Common myeloid progenitor, CD34-positive (primary cell): ENCODE measurements around the gene MYL10.

Source experiments
- CTCF ChIA-PET: fragments of 350-600 bp; sonication (Branson Sonifier 250); formaldehyde crosslinking; loops from one replicate; lab custom pipeline; 2021; ENCODE audit warnings: antibody characterized with exemption; lab: Charles Lee
- POLR2A ChIA-PET: fragments of 350-600 bp; sonication (Branson Sonifier 250); formaldehyde crosslinking; loops from one replicate; lab custom pipeline; 2021; ENCODE audit warnings: antibody characterized with exemption; lab: Charles Lee
- DNase-seq, 3 donors: peaks; one replicate each; pipeline versions ENCODE4 v3.0.0 to v3.0.0-alpha.2; 2013
- H3K27ac ChIP-seq, 2 experiments: 1 replicate in 1 of 2; 2 replicates in 1 of 2; pipeline ENCODE4 v1.7.0; 2013; ENCODE audit warnings: inconsistent platforms in 2 of 2, low read length in 2 of 2, mild to moderate bottlenecking in 2 of 2, low read depth in 1 of 2, moderate library complexity in 1 of 2; ENCODE audit not compliant: severe bottlenecking in 2 of 2, insufficient read depth in 1 of 2, poor library complexity in 1 of 2
- H3K27me3 ChIP-seq, 5 experiments: replicated peaks in 2 of 5; 1 replicate in 3 of 5; 2 replicates in 2 of 5; pipeline versions ENCODE4 v1.6.1 to v1.7.0; 2013; ENCODE audit warnings: low read length in 4 of 5, mild to moderate bottlenecking in 2 of 5, moderate library complexity in 2 of 5, inconsistent platforms in 1 of 5; ENCODE audit not compliant: insufficient read depth in 5 of 5, control insufficient read depth in 4 of 5
- H3K36me3 ChIP-seq, 4 experiments: 1 replicate in 2 of 4; 2 replicates in 2 of 4; pipeline versions ENCODE4 v1.6.1 to v1.7.0; 2013; ENCODE audit warnings: low read length in 3 of 4, control low read depth in 1 of 4, mild to moderate bottlenecking in 1 of 4; ENCODE audit not compliant: control insufficient read depth in 4 of 4, insufficient read depth in 4 of 4
- H3K4me1 ChIP-seq, 4 experiments: 1 replicate in 3 of 4; 2 replicates in 1 of 4; pipeline versions ENCODE4 v1.6.1 to v1.7.1; 2013; ENCODE audit warnings: low read length in 3 of 4, mild to moderate bottlenecking in 3 of 4, control low read depth in 1 of 4, inconsistent platforms in 1 of 4, moderate library complexity in 1 of 4; ENCODE audit not compliant: control insufficient read depth in 4 of 4, insufficient read depth in 4 of 4; ENCODE audit errors: control extremely low read depth in 1 of 4
- H3K4me3 ChIP-seq, 7 experiments: 1 replicate in 4 of 7; 2 replicates in 3 of 7; pipeline versions ENCODE4 v1.5.1 to v1.7.0; 2013; ENCODE audit warnings: mild to moderate bottlenecking in 7 of 7, low read length in 6 of 7, moderate library complexity in 6 of 7, inconsistent platforms in 2 of 7, low read depth in 2 of 7, control low read depth in 1 of 7; ENCODE audit not compliant: insufficient read depth in 4 of 7, control insufficient read depth in 1 of 7; ENCODE audit errors: extremely low read depth in 1 of 7
- H3K9me3 ChIP-seq, 5 experiments: 1 replicate in 4 of 5; 2 replicates in 1 of 5; pipeline versions ENCODE4 v1.6.1 to v1.7.1; 2013; ENCODE audit warnings: low read length in 4 of 5, mild to moderate bottlenecking in 2 of 5, inconsistent platforms in 1 of 5, low read depth in 1 of 5, moderate library complexity in 1 of 5; ENCODE audit not compliant: control insufficient read depth in 4 of 5, insufficient read depth in 2 of 5; ENCODE audit errors: control extremely low read depth in 1 of 5
- WGBS: methylation state at CpG from one replicate; pipeline ENCODE4 v1.1.5; 2013; ENCODE audit not compliant: insufficient coverage; 5-methylcytosine and 5-hydroxymethylcytosine counted together

Gene MYL10

GRCh38 chr7:101617451-101618206 is 11.5 kb downstream of the MYL10 start:
- Histone ChIP-seq H3K4me1 (peaks cover 0 to 7% (median 0%) of the 10 kb centered on the region in 4 experiments), H3K27me3 (peaks cover 0 to 3% (median 0%) of the 10 kb centered on the region in 5 experiments), H3K36me3 (no peaks in the 10 kb centered on the region), H3K27ac (no peak overlapping the region), H3K4me3 (no peak overlapping the region), H3K9me3 (no peaks in the 10 kb centered on the region)
- 100% methylated on average over 4 of the region's 4 CpGs for WGBS
- no peak for DNase-seq
- CTCF ChIA-PET, result interaction anchor here (1.1 kb wide), 1 partner anchor 627 kb away, joined by 3 read pairs; no protein-coding TSS in a partner anchor
- POLR2A ChIA-PET, result no interaction called here

DNA sequence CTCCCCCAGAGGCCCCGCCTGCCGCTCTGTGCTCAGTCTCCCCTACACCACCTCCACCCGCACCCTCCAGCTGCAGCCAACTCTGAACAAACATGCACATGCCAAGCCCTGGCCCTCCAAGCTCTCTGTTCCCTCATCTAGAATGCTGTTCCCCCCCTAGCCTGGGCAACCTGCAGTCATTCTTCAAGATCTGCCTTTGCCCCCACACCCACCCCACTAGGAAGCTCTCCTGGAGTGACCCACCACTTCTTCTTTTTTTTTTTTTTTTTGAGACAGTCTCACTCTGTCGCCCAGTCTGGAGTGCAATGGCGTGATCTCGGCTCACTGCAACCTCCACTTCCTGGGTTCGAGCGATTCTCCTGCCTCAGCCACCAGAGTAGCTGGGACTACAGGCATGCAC is 13.7 kb downstream of the MYL10 start:
- 100% methylated on average over 3 of the region's 8 CpGs for WGBS
- peaks cover 0 to 2% (median 0%) of the 10 kb centered on the region in 5 experiments for H3K27me3 ChIP-seq
- peaks cover 0 to 7% (median 0%) of the 10 kb centered on the region in 4 experiments for H3K4me1 ChIP-seq
- ChIA-PET CTCF (interaction anchor here (1.3 to 2.6 kb wide), 3 partner anchors 9 to 13 kb away, joined by 4 to 10 read pairs (median 5); no protein-coding TSS in a partner anchor), POLR2A (no interaction called here)
- H3K36me3 ChIP-seq, result no peaks in the 10 kb centered on the region
- H3K9me3 ChIP-seq, result no peaks in the 10 kb centered on the region
- no peak overlapping the region for H3K27ac ChIP-seq
- no peak overlapping the region for H3K4me3 ChIP-seq
- DNase-seq, result peak in 2 of 3 donors; percentile 22 to 28

DNA sequence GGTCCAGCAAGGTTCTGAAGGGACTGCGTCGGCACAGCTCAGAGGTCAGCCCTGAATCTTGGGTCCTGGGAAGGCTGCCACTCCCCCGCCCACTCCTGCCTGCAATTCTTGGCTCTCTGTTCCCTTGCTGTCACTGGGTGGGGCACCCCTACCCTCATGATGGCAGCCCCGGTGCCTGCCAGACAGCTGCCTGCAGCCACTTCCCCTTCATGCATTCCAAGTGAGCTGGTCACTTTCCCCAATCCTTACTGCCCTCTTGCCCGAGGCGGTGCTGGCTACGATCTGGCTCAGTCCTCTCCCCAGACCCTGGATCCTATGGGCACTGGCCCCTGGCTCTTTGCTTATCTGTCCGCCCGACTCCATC is 14.2 kb downstream of the MYL10 start:
- H3K4me1 ChIP-seq, result peaks cover 0 to 7% (median 0%) of the 10 kb centered on the region in 4 experiments
- 80% methylated on average over 8 of the region's 9 CpGs for WGBS
- H3K27me3 ChIP-seq, result peaks cover 0 to 2% (median 0%) of the 10 kb centered on the region in 5 experiments
- POLR2A ChIA-PET, result no interaction called here
- CTCF ChIA-PET, result interaction anchor here (1.3 to 2.6 kb wide), 3 partner anchors 9 to 12 kb away, joined by 4 to 10 read pairs (median 5); no protein-coding TSS in a partner anchor
- H3K9me3 ChIP-seq, result no peaks in the 10 kb centered on the region
- H3K36me3 ChIP-seq, result no peaks in the 10 kb centered on the region
- no peak for DNase-seq
- no peak overlapping the region for H3K27ac ChIP-seq
- no peak overlapping the region for H3K4me3 ChIP-seq

DNA sequence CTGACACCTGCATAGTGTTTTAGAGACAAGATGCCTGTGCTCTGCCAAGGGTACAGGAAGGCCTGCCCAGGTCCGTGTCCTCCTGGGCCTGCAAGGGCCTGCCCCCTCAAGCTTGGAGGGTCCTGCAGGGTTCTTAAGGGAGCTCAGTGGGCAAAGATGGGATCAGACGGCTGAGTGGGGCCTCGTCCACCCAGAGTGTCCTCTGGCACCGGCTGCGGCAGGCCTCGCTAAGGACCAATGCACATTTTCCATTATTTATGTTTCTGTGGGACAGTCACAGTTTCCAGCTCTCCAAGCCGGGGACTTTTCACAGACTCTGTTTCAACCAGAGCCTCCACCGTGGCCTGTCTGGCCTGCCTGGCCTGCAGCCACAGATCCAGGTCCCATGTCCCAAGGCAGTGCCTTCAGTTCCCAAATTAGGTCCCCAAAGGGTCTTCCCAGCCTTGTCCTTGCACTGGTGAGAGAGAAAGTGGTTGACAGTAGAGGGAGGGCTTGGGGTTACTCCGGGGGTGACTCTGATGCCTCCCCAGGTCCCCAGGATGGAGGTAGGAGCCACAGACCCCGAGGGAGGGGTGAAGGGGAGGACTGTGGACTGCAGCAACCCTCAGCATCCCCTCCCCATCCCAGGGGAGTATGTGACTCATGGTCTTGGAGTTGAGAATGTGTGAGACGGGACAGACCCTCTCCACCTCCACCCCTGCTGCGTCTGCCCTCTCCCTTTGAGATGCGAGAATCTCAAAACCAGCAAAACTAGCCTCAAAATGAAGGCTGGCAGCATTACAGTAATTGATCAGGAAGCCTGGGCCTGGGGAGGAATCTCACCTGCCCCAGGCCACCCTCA is 14.8 kb downstream of the MYL10 start:
- POLR2A ChIA-PET, result no interaction called here
- CTCF ChIA-PET, result interaction anchor here (2.6 kb wide), 1 partner anchor 11 kb away, joined by 10 read pairs; no protein-coding TSS in a partner anchor
- no peak overlapping the region for H3K4me3 ChIP-seq
- H3K4me1 ChIP-seq, result peaks cover 0 to 7% (median 0%) of the 10 kb centered on the region in 4 experiments
- 97% methylated on average over 8 of the region's 13 CpGs for WGBS
- H3K27me3 ChIP-seq, result peaks cover 0 to 2% (median 0%) of the 10 kb centered on the region in 5 experiments
- no peak for DNase-seq
- no peaks in the 10 kb centered on the region for H3K36me3 ChIP-seq
- H3K9me3 ChIP-seq, result no peaks in the 10 kb centered on the region
- no peak overlapping the region for H3K27ac ChIP-seq

GRCh38 chr7:101612885-101613515 is 16.1 kb downstream of the MYL10 start:
- CTCF ChIA-PET, result interaction anchor here (2.3 kb wide), 1 partner anchor 10 kb away, joined by 7 read pairs; no protein-coding TSS in a partner anchor
- H3K27me3 ChIP-seq, result peaks cover 0 to 2% (median 0%) of the 10 kb centered on the region in 5 experiments

DNA sequence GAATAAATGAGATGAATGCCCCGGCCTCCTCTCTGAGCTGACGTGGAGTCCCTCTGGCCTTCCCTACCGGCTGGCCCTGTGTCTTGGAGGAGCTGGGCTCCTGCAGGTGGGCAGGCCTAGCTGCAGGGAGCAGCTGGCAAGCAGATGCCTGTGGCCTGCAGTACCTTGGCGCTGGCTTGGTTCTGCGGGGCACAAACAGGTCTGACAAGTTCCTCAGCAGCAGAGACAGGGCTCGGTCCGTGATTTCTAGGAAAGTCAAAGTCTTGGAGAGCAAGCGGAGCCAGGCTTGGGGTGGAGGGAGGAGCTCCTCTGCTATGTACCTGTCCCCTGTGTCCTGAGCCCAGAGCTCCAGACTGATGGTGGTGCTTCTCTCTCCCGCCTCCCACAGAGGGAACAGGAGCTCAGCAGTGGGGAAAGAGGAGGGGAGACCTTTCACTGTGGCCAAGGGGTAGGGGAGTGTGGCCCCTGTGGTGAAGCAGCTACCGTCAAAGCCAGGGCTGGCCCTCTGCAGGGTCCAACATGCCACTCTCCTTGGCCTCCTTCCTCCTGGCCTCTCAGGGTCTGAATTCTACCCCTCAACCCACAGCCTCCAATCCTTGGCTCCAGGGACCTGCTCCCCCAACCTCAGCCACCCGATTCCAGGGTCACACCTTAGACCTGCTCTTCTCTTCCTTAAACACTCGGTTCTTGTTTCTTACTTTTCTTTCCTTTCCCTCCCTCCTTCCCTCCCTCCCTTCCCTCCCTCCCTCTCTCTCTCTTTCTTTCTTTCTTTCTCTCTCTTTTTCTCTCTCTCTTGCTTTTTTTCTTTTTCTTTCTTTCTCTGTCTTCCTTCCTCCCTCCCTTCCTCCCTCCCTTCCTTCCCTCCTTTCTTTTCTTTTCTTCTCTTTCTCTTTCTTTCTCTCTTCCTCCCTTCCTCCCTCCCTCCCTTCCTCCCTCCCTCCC is 20.1 kb downstream of the MYL10 start:
- no peaks in the 10 kb centered on the region for H3K36me3 ChIP-seq
- no peaks in the 10 kb centered on the region for H3K9me3 ChIP-seq
- no peak for DNase-seq
- H3K4me1 ChIP-seq, result no peaks in the 10 kb centered on the region
- POLR2A ChIA-PET, result no interaction called here
- H3K4me3 ChIP-seq, result no peak overlapping the region
- no peak overlapping the region for H3K27ac ChIP-seq
- peaks cover 0 to 2% (median 0%) of the 10 kb centered on the region in 5 experiments for H3K27me3 ChIP-seq
- 88% methylated on average over 11 of the region's 12 CpGs for WGBS
- CTCF ChIA-PET, result interaction anchor here (0.7 to 1.0 kb wide), 4 partner anchors 9 to 14 kb away, joined by 3 read pairs; no protein-coding TSS in a partner anchor

More at GRCh38 chr7:101612885-101613515, 16.1 kb downstream of the MYL10 start:
- POLR2A ChIA-PET, result no interaction called here
- Histone ChIP-seq H3K36me3 (no peaks in the 10 kb centered on the region), H3K27ac (no peak overlapping the region), H3K4me1 (peaks cover 0 to 7% (median 0%) of the 10 kb centered on the region in 4 experiments), H3K4me3 (no peak overlapping the region), H3K9me3 (no peaks in the 10 kb centered on the region)
- DNase-seq, result no peak
- WGBS, result 87% methylated on average over 12 of the region's 13 CpGs
